CD4-positive, alpha-beta T cell treated with Interleukin-1 beta for 1 hour (primary cell): ENCODE results near the gene HOXB8.

Source experiments
- DNase-seq, 2 donors: peaks; one replicate each; pipeline ENCODE4 v3.0.0-alpha.2; 2020 to 2022

Gene HOXB8

DNA sequence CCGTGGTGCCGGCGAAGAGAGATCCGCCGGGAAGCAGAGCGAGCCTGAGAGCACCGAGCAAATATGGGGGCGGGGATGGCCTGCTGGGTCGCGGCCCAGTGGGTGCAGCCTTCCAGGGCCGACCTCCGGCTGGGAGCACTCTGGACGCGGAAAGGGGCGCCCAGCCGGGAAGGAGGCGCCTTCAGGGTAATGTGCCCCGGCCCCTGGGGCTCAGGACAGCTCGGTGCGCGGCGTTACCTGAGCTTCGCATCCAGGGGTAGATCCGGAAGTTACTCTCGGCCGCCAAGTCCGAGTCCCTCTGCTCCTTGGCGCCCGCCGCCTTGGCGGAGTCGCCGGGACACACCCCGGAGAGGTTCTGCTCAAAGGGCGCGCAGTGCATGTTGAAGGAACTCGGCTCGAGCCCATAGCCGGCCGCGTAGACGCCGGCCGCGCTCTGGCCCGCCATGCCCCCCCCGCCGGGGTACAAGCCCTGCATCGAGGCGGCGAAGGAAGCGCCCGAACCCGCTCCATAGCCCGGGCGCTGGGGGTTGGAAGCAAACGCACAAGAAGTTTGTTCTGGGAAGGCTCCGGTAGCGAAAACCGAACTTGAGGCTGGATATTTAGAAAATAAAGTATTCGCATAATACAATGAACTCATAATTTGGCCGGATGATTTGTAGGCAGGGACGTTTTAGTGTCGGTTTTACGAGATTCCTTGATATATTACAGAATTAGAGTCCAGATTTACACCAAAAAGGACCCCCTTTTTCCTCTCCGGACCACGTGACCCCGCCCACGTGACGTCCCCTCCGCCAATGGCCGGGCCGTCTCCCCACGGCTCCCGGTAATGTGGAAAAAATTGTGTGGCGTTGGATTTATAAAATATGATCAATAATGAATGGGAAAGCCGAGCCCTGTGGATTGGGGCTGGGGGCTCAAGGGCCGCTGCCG is 4.5 kb downstream of the HOXB8 start, which contains the start of gene HOXB7:
Gene HOXB7, minus strand, starts transcription at position 736 of the 930 bp plus-strand sequence. Its CDS starts 99 bp downstream, at position 637.
- DNase-seq = peak; percentile 45 to 62

- DNase-seq = no peak
Measured at GRCh38 chr17:48609759-48610281, 5.3 kb downstream of the HOXB8 start.

GRCh38 chr17:48609033-48609432 is 6.1 kb downstream of the HOXB8 start:
- DNase-seq = no peak

DNA sequence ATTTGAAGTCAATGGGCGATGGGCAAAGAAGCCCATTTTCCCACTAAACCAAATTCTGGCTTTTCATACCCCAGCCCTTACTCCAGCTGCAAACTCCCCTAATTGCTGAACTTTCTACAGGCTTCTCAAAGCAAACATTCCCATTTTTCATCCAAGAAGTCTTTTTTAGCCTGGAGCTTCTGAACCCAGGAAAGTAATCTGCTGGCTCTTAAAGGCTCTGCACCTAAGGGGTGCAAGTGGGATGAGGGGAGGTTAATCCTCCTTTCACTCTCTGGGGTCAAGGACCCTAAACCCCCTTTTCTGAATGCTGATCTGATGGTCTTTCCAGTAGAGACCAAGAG is 6.6 kb downstream of the HOXB8 start:
- DNase-seq = no peak

- DNase-seq = no peak
Measured at GRCh38 chr17:48606892-48607614, 8.0 kb downstream of the HOXB8 start.

DNA sequence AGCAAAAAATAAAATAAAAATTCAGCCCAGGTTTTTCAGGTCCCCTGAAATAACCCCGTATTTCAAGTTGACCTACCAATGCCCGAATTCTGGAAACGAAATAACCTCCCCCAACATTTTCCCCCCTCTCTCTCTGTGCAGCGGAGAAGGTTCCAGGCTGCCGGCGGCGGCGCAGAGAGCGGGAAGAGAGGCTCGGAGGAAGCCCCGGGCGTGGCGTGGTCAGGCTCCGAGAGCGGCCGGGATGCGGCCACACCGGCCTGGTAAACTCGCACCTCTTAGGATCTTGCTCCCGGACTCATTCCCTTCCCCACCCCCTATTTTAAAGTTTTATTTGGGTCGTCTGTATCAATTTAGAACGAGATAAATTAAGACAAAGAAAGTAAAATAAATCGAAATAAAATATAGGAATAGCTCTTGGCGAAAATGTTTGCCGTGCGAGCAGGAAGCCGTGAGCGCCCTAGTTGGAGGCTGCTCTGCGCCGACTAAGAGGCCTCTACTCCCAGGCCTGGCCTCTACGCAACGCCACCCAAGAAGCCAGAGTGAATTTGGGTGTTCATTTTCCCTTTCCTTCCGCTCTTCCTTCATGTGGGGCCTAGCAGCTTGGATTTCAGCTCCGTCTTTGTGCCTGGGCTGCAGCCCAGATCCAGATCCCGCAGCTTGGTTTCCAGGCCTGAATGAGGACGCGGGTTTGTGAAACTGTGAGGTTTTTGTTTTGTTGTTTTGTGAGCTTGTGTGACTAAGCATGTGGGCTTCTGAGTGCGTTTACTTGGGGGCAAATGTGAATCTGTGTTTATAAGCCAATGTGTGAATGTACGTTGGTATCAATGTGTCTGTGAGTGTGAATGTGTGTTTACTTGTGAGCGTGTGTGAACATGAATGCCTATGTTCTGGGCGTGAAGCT is 8.9 kb downstream of the HOXB8 start:
- DNase-seq = no peak

DNA sequence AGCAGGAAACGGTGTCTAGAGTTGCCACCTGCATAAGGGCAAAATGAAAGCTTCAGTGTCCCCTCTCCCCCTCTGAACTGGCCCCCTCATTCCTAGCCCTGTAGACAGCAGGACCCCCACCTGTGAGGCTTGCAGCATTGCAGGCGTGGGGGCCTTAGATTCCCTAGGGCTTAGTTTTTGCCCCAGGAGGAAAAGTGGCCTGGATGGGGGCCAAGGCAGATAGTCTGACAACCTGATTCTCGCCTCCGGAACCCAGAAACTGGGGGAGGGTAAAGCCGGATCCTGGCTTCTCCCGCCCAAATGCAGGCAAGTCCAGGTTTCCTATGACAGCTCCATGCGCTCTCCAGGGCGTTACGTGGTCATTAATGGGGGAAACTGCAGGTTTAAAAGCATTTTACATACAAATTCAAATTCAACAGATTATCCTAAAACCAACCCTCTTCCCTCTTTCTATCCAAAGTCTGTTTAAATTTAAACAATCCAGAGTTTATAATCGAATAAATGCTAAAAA is 9.6 kb downstream of the HOXB8 start:
- DNase-seq = no peak

- no peak for DNase-seq
Measured at GRCh38 chr17:48604770-48605329, 10.2 kb downstream of the HOXB8 start, which contains the start of gene HOXB6. TSS of gene HOXB6 (minus strand) at chr17:48604986. CDS start at chr17:48598150, 6,836 bp downstream.

GRCh38 chr17:48603959-48604769 is 10.9 kb downstream of the HOXB8 start:
- no peak for DNase-seq

DNA sequence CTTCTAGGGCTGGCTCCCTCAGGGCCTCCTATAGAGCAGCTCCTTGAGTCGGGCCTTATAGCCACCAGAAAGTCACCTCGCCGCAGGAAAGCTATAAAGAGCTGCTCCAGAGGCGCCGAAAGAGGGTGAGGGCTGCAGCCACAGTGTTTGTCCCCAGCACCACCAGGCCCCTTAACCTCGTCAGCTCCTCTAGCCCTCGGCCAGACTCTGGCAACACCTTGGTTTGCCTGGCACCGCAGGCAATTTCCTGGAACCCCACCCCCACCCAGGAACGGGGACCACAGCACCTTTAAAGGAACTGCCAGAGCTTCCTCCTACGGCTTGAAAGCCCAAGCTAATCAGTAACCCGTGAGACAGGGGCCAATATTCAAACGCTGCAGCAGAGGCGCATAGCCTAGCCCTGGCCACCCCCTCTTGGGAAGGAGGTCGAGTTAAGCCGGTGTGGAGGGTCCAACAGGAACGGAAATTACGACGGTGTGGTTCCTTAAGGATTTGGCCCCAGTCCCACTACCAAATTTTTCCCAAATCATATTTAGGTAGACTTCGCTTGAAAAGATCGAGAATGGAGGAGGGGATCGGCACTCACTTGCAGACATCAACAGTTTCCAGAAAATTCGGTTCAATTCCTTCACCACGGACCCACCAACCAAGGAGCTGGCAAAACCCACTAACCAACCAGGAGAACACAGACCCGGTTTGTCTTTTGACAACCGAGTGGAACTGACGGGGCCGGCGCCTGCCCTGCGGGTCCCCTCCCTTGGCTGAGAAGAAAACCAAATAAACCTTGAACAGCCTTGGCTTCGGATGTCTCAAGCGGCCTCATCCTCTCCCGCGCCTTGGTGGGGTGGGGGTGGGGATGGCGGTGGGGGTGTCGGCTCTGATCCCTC is 13.3 kb downstream of the HOXB8 start:
- no peak for DNase-seq

- DNase-seq = no peak
Measured at GRCh38 chr17:48601207-48601538, 13.9 kb downstream of the HOXB8 start.

DNA sequence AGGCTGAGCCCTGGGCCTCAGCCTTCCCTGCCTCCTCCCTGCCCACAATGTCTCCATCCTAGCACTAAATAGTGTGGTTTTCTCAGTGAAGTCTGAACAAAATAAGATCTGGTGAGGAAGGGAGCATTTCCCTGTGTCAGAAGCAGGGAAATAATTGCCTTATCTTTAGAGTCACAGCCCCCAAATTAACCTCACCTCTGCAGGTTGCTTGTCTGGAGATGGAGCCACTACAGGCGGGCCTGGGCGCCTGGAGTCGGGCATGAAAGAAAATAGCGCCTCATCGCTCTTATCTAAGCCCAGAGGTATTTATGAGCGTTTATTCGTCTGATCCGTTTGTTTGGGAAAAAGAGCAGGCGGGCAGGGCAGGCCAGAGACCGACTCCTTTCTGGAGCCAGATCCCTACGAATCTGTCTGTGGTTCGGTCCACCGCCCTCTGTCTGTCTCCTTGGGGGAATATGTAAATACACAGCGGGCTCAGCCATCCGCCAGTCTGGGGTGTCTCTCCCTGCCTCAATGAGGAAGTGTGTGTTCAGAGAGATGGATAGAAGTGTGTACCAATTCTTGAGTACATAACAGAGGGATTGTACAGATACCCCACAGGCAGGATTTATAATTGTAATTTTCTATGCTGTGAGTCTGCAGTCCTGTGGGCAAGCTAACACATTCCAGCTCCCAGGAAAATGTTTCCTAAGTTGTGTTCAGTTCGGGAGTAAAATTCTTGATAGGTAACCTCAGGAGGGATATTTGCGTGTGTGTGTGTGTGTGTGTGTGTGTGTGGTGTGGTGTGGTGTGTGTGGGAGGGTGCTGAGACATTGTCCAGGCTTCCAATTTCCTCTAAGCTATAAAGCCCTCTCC is 14.6 kb downstream of the HOXB8 start:
- no peak for DNase-seq

DNA sequence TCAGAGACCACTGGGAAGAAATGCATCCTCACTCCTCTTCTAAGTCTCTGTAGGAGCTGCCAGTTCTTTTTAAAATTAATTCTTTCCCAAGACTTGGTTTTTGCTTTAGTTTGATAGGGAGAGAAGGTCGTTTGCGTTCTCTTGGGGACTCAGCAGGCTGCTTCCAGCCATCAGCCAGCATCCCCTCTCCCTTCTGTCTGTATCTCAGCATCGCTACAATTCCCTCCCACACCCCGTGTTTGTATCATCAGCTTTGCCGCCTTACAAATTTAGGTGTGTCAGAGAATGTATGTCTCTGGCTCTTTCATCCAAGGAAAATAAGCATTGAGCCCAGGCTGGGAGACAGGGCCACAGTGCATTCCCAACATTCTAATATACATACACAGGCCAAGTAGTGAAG is 15.7 kb downstream of the HOXB8 start:
- no peak for DNase-seq

- no peak for DNase-seq
Measured at GRCh38 chr17:48598736-48599135, 16.4 kb downstream of the HOXB8 start.

- peak; percentile 35 to 48 for DNase-seq
Measured at GRCh38 chr17:48597778-48598631, 17.1 kb downstream of the HOXB8 start.

- DNase-seq = no peak
Measured at GRCh38 chr17:48597528-48597777, 17.6 kb downstream of the HOXB8 start.

GRCh38 chr17:48596735-48597527 is 18.2 kb downstream of the HOXB8 start:
- no peak for DNase-seq
